ENCODE measurements around the gene ERCC5. TPM values are rescaled to one million over a fixed set of nuclear protein-coding genes. Genes with fewer than 3 reads are reported as not detected.

Gene ERCC5
- total RNA-seq, 2 donors from 2014 or later: 38.2 to 40.0 TPM

- no peak for TF ChIP-seq CTCF (IDR thresholded peaks at IDR 0.05)
- no peaks in the 10 kb centered on the region for H3K27me3 ChIP-seq
- H3K9me3 ChIP-seq: no peaks in the 10 kb centered on the region
- DNase-seq (ENCODE audit: low spot score): no peak
- peaks cover 0 to 24% of the 10 kb centered on the region in 2 donors for H3K4me1 ChIP-seq
- H3K36me3 ChIP-seq: no peaks in the 10 kb centered on the region
- H3K4me3 ChIP-seq: peak overlapping the region; percentile 76 to 98
- peak overlapping the region; percentile 96 for H3K27ac ChIP-seq
Observed at GRCh38 chr13:102846261-102847015, 606 bp downstream of the ERCC5 start.

DNA sequence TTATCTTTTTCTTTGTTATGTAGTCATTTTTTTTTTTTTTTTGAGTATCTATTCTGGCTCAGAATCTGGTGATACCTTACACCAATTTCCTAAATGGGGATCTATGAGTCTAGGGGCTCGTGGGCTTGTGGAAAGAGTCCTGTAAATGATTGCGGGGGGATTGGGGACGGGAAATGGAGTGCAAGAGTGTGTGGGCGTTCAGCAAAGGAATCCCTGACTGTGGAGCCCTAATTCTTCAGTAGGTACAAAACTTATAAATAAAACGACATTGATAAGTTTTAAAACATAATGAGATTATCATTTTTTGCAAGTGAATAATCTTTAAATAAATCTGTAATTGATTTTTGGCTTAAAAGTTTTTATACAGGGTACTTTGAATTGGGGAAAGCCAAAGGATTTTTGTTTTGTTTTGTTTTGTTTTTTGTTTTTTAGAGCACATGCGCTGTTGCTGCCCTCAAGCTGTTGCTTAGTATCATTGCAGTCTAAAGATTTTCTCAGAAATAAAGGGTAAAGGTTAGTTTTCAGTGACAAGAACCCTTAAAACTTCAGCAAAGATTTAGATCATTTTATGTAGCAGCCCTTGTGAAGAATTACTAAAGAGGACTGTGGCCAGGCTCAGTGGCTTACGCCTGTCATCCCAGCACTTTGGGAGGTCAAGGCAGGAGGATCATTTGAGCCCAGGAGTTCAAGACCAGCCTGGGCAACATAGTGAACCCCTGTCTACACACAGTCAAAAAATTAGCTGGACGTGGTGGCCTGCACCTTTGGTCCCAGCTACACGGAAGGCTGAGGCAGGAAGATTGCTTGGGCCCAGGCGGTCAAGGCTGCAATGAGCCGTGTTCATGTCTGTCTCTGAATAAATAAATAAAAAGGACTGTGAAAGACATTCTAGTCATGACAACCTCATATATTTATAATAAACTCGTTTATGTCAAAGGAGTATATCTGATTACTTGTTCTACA, 1.7 kb downstream of the ERCC5 start:
- peak overlapping the region; percentile 96 for H3K27ac ChIP-seq
- H3K36me3 ChIP-seq: no peaks in the 10 kb centered on the region
- peak; percentile 33 to 80 for TF ChIP-seq CTCF (IDR thresholded peaks at IDR 0.05)
- H3K4me1 ChIP-seq: peaks cover 0 to 28% of the 10 kb centered on the region in 2 donors
- H3K9me3 ChIP-seq: no peaks in the 10 kb centered on the region
- no peaks in the 10 kb centered on the region for H3K27me3 ChIP-seq
- DNase-seq (ENCODE audit: low spot score): no peak
- peak overlapping the region; percentile 76 to 98 for H3K4me3 ChIP-seq

- H3K9me3 ChIP-seq: no peaks in the 10 kb centered on the region
- TF ChIP-seq CTCF (IDR thresholded peaks at IDR 0.05): no peak
- H3K36me3 ChIP-seq: peaks cover 2% of the 10 kb centered on the region
- no peak for DNase-seq (ENCODE audit: low spot score)
- H3K4me3 ChIP-seq: no peak overlapping the region
- no peak overlapping the region for H3K27ac ChIP-seq
- H3K27me3 ChIP-seq: no peaks in the 10 kb centered on the region
- peaks cover 0 to 31% of the 10 kb centered on the region in 2 donors for H3K4me1 ChIP-seq
Observed at GRCh38 chr13:102848956-102849355, 3.1 kb downstream of the ERCC5 start.

GRCh38 chr13:102852556-102852955, 6.7 kb downstream of the ERCC5 start:
- TF ChIP-seq CTCF (IDR thresholded peaks at IDR 0.05): no peak
- Histone ChIP-seq H3K4me3 (no peak overlapping the region), H3K4me1 (peaks cover 0 to 21% of the 10 kb centered on the region in 2 donors), H3K36me3 (peaks cover 28% of the 10 kb centered on the region), H3K27ac (no peak overlapping the region), H3K27me3 (no peaks in the 10 kb centered on the region), H3K9me3 (no peaks in the 10 kb centered on the region)
- no peak for DNase-seq (ENCODE audit: low spot score)

- DNase-seq (ENCODE audit: low spot score): no peak
- H3K36me3 ChIP-seq: peaks cover 48% of the 10 kb centered on the region
- H3K4me1 ChIP-seq: peaks cover 0 to 13% of the 10 kb centered on the region in 2 donors
- no peak overlapping the region for H3K27ac ChIP-seq
- no peaks in the 10 kb centered on the region for H3K27me3 ChIP-seq
- TF ChIP-seq CTCF (IDR thresholded peaks at IDR 0.05): no peak
- H3K9me3 ChIP-seq: no peaks in the 10 kb centered on the region
- no peak overlapping the region for H3K4me3 ChIP-seq
Observed at GRCh38 chr13:102854675-102855074, 8.8 kb downstream of the ERCC5 start.

All from right atrium auricular region (tissue), 2 donors.